Activated CD8-positive, alpha-beta memory T cell treated with anti-CD3 and anti-CD28 coated beads for 4 hours (primary cell): Measurements from ENCODE around the gene PLAC8L1.

Experiments
- DNase-seq, 2 donors: peaks; one replicate each; pipeline ENCODE4 v3.0.0-alpha.2; 2020; ENCODE audit warnings: low read depth in 2 of 2

Gene PLAC8L1

GRCh38 chr5:146079695-146080373 lies 25.5 kb downstream of the PLAC8L1 start:
- DNase-seq = no peak

- DNase-seq = no peak
Observed at GRCh38 chr5:146078566-146078965, 26.8 kb downstream of the PLAC8L1 start.

GRCh38 chr5:146076455-146076854 lies 28.9 kb downstream of the PLAC8L1 start:
- no peak for DNase-seq

GRCh38 chr5:146076028-146076427 lies 29.3 kb downstream of the PLAC8L1 start:
- DNase-seq = no peak

GRCh38 chr5:146073239-146073900 lies 32.0 kb downstream of the PLAC8L1 start:
- no peak for DNase-seq

- DNase-seq = no peak
Observed at GRCh38 chr5:146072595-146072994, 32.8 kb downstream of the PLAC8L1 start.

GRCh38 chr5:146071171-146071570 lies 34.2 kb downstream of the PLAC8L1 start:
- no peak for DNase-seq

GRCh38 chr5:146070746-146071145 lies 34.6 kb downstream of the PLAC8L1 start:
- no peak for DNase-seq

- no peak for DNase-seq
Observed at GRCh38 chr5:146069780-146070099, 35.6 kb downstream of the PLAC8L1 start.

- DNase-seq = no peak
Observed at GRCh38 chr5:146068977-146069779, 36.2 kb downstream of the PLAC8L1 start.

- no peak for DNase-seq
Observed at GRCh38 chr5:146068206-146068605, 37.2 kb downstream of the PLAC8L1 start.

GRCh38 chr5:146066968-146067367 lies 38.4 kb downstream of the PLAC8L1 start:
- DNase-seq = no peak

GRCh38 chr5:146060221-146060585 lies 45.2 kb downstream of the PLAC8L1 start:
- DNase-seq = no peak

- no peak for DNase-seq
Observed at GRCh38 chr5:146059460-146060220, 45.7 kb downstream of the PLAC8L1 start.

GRCh38 chr5:146055432-146055831 lies 49.9 kb downstream of the PLAC8L1 start:
- no peak for DNase-seq

GRCh38 chr5:146052780-146053179 lies 52.6 kb downstream of the PLAC8L1 start:
- DNase-seq = no peak

GRCh38 chr5:146051678-146052077 lies 53.7 kb downstream of the PLAC8L1 start:
- DNase-seq = no peak

GRCh38 chr5:146050086-146050485 lies 55.3 kb downstream of the PLAC8L1 start:
- DNase-seq = no peak

GRCh38 chr5:146049704-146050026 lies 55.7 kb downstream of the PLAC8L1 start:
- DNase-seq = no peak

- no peak for DNase-seq
Observed at GRCh38 chr5:146048994-146049703, 56.2 kb downstream of the PLAC8L1 start.

GRCh38 chr5:146047396-146047795 lies 58.0 kb downstream of the PLAC8L1 start:
- DNase-seq = no peak

- no peak for DNase-seq
Observed at GRCh38 chr5:146043722-146044121, 61.7 kb downstream of the PLAC8L1 start.
